IPS-NIHi7 (cell line): ENCODE results near the gene NKD2.
A peak's percentile ranks its signal among the peaks of the same experiment; 100 is the strongest.
"Not testable (repeated sequence)": the region's sequence is repeated elsewhere in the genome, so short reads cannot be mapped to it uniquely, and the experiment has no call there.

Experiments
- DNase-seq: peaks from one replicate; pipeline ENCODE4 v3.0.0; 2012; ENCODE audit warnings: mixed read lengths; ENCODE audit errors: extremely low spot score

Gene NKD2

DNA sequence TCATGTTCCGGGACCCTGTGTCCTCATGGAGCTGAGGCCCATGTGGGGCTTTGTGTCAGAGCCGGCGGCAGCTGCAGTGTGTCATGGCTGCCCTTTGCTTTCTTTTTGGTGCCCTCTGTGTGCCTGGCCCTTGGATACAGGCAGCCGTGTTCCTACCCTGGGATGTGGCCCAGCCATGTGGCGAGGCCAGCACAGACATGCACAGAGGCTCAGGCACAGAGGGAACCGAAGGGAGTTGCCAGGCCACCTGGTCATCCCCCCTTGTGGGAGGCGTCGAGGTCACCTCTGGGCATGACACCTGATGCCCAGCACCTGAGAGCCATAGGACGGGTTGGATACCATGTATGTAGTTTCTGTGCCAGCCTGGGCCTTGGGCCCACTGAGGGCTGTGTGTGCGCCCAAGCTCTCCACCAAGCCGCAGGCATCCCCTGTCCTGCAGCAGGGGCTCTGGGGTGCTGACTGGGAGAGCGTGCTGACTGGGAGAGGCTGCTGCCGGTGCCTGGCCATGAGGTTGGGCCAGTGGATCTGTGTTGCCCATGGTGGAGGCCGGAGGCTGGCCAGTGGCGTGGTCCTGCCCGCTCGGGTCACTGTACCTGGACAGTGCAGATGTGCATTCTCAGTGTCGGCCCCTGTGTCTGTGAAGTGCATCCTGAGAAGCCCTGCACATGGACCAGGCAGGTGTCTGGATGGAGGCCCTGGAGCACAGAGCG lies 4.8 kb downstream of the NKD2 start:
- no peak for DNase-seq

DNA sequence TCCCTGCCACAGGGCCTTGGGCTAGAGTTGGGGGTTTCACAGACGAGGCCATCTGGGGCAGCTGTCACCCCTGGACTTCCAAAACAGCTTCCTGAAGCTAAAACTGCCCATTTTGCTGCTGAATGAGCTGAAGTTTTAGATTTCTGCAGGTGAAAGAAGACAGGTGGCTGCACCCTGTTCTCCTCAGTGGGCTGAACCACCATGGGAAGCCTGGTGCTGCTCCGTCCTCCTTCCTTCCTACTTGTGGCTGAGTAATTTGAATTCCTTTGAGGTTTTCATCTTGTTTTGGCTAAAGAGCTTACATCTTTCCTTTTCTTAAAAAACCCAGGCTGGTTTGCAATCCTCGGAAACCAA lies 5.3 kb downstream of the NKD2 start:
- no peak for DNase-seq

DNA sequence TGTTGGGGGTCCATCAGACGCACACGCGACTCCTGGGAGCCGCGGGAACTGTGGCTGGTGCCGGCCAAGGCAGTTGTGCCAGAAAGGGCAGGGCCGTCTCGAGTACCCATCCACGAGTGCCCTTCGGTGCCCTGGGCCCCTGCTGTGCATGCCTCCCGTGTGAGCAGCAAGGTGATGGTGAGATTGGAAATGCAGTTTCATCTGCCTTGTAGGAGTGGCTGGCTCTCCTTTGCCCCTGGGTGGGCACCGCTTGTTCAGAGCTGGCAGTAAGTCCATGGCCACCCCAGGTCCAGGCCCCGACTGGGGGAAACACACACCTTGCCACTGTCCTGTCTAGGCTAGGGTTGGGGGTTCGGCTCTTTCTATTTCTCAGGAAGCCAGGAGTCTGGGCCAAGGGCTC lies 5.7 kb downstream of the NKD2 start:
- DNase-seq, result no peak

DNA sequence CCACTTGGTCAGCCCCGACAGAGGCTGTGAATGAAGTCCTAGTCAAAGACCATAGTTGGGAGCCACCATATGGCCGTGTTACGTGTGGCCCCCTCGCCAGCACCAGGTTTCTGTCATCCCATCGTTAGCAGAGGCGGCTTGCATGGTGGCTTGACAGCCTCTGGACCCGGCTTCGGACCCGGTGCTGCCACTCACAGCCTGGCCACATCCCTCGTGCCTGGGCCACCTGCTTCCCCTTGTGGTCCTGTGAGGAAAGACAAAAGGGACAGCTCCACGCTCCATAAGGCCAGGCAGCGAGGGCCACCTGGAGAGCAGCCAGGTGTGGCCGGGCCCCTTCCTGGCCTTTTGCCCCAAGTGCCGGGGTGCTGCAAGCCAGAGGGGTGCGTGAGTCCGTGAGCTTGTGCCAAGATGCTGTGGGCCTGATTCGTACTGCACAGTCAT lies 6.2 kb downstream of the NKD2 start:
- no peak for DNase-seq

DNA sequence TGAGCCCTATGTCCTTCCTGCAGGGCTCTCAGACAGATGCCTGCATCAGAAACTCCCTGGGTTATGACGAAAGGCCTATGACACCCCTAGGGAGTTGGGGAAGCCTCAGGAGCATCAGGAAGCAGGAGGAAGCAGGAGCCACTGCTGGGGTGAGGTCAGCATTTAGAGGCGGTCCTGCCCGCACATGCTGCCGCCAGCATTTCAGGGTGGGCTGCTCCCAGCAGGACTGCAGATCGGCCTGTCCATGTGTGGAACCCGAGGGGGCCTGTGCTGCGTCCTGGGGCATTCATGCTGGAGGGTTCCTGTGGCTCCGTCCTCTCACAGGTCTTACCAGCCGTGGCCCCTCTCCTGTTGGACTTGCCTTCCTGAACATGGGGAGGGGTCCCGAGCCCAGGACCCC lies 6.9 kb downstream of the NKD2 start:
- DNase-seq, result no peak

DNA sequence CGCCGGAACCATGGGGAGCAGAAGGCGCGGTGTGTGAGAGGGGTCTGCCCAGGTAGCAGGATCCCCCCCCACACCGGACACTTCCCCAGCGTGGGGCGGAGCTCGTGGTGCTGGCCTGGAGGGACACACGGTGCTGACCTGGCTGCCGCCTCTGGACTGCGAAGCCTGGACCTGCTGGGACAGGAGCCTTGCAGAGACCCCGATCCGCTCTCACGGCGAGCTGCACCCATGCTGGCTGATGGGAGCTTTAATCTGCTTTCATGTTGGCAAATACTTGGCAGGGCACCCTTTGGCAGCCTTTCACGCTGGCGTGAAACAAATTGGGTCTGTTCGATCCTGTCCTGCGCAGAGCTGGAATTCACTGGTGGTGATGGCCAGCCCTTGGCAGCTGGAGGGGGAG lies 7.4 kb downstream of the NKD2 start:
- DNase-seq, result no peak

DNA sequence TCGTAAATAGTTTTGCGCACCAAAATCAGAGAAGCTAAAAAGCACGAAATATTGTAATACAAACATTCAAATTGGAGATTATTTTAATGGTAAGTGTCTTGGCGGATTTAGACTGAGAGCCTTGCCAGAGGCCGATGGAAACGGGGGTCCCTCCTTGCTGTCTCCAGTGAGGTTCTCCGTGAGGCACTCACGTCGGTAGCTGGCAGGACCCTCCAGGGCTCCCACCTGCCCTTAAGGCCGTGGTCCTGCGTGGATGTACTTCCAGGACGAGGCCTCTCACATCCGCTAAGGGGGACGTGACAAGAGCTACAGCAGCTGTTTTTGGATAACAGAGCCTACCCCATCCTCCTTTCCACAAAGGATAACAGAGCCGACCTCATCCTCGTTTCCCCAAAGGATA lies 7.9 kb downstream of the NKD2 start:
- DNase-seq, result no peak

DNA sequence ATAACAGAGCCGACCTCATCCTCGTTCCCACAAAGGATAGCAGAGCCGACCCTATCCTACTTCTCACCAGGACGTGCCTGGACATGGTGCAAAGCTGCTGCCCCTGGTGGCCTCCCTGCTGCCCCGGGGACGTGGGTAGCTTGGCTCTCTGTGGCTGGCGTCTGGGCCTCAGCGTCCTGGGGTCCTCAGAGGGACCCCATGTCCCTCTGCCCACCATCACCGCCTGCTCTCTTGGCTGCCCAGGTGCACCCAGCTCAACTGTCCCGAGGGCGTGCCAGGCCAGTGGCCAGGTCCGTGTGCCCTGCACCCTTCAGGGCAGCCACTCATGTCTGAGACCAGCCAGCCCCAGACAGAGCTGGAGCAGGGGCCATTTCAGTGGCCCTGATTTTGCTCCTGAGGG lies 8.5 kb downstream of the NKD2 start:
- DNase-seq, result no peak

DNA sequence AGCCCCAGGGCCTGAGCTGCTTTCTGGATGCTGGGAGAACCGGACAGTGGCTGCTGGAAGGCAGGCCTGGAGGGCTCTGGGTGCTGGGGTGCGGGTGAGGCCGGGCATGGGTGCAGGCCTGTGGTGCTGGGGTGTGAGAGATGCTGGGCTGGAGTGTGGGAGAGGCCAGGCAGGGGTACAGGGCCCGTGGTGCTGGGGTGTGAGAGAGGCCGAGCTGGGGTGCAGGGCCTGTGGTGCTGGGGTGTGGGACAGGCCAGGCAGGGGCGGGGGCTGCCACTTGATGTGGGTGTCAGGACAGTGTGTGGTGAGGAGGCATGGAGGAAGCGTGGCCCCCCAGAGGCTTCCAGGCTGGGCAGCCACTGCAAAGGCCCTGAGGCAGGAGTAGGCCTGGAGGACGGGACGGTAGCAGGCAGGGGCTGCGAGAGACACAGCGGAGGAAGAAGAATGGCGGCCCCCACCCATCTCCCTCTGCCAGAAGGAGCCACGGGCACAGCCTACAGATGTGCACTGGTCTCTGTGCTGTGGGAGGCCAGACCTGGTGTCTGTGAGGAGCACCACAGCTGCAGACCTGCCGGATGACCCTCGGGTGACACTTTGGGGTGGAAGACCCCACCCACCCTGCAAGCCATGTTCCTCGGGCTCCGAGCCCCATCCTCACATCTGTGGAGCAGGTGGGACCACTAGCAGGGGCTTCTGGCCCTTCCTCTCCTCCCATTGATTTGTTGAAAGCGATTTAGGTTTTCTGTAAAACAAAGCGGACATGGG lies 9.3 kb downstream of the NKD2 start:
- no peak for DNase-seq

DNA sequence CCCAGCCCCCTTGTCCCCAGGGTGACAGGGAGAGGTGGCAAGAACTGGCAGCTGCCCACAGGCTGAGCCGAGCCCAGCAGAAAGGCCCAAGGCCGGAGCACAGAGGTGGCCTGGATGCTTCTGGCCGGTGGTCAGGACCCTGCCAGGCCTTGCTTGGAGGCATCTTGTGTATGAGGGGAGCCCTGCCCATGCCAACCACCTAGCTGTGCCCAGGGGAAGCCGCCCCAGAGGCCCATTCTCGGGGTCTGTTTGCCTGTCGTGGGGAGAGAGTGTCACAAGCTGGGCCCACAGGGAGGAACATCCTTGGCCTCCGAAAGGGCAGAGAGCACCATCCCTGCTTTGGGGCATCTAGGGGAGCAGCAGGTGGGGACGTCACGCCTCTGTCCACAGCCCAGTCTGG lies 10.0 kb downstream of the NKD2 start:
- no peak for DNase-seq

DNA sequence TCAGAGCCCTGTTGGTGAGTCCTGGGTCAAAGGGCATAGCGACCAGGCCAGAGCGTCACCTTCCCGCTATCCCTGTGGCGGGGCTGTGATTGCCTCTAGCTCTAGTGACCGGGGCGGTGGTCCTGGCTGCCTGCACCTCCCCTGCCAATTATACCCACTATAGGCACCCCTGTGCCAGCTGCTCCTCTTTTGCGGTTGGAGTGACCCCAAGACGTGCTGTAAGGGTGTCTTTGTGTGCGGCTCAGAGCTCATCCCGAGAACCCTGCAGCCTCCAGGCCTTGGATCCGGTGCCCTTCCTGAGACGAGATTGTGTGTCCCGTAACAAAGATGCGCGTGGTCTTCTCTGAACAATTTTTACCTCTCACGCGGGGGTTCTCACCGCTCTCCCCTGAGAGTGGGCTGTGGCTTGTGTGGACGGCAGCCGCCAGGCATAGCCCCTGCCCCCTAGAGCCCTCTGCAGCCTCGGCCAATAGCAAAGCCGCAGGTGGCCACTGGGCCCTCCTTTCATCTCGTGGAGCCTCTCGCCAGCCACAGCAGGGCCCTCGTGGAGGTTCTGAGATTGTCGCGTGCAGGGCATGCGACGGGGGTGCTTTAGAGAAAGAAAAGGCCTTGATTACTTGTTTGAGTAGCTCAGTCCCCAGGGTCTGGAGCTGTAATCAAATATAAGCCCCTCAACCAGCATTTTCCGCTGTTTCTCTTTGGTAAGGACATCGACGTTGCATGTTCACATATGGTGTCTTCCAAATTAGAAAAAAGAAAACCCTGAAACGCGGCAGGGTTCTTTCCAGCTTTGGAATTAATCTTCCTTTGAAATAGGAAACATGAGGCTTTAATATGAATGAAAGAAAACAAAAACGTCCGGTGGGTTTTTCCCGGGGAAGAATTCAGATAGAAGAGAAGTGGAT lies 10.7 kb downstream of the NKD2 start:
- no peak for DNase-seq

DNA sequence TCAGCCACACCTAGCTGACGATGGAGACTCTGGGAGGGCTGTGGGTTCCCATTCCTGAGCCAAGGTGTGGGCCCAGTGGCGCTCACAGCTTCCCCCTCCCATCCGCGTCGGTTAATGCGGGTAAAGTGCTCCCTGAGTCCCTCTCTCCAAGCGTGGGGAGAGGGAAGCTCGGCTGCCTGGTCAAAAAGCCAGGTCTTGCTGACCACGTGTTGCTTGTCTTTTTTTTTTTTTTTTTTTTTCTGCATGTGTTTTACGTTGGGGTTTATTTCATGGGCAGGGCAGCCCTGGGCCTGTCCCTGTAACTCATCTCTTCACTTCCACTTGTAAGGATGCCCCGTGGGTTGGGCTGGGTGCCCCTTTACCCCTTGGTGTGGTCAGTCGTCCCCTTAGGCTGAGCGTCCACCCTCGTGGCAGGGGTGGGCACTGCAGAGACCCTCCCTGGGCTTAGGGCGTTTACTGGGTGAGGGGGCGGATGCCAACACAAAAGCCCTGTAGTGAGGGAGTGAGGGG lies 11.9 kb downstream of the NKD2 start:
- no peak for DNase-seq

DNA sequence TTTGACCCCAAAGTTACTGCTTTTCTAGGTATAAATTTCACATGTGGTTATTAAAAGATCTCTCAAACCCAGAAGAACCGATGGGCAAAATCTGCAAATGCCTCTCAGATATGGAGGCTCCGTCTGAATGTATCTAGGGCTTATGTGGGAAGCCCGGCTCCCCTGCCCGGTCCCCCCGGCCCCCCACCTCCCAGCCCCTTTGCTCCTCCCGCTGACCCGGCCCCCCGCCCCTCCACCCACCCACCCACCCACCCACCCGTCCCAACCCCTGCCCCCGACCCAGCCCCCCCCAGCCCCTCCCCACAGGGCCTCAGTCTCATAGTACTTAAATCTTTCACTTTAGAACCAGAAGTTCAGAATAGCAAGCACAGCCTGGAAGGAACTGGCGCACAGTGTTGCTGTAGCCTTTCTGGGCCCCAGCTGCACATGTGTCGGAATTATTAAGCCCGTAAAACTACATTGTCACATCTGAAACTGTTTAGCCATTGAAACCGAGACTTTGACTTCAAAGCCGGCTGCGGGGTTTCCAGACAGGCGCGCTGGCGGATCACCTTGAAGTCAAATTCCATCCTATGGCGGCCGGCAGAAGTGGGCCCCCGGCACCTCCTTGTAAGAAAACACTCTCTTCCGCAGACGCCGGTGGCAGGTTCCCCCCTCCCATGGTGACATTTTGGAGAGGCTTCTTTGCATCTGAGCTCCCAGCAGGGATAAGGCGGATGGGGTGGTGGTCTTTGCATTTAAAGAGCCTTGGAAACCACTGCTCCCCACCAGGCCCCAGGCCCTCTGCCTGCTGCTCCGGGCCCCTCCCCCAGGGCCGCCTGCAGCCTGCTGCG lies 12.8 kb downstream of the NKD2 start:
- DNase-seq, result peak; percentile 69

DNA sequence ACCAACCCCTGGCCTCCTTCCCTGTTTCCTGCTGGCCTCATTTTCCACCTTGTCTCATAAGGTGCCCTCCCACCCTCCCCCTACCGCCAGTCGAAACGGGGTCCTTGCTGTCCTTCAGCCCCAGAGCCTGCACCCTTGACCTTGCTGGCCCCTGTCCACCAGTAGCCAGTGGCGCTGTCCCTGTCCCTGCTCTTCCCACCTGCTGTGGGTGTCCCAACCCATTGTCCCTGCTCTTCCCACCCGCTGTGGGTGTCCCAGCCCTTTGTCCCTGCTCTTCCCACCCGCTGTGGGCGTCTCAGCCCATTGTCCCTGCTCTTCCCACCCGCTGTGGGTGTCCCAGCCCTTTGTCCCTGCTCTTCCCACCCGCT lies 13.4 kb downstream of the NKD2 start:
- DNase-seq, result not testable (repeated sequence)

DNA sequence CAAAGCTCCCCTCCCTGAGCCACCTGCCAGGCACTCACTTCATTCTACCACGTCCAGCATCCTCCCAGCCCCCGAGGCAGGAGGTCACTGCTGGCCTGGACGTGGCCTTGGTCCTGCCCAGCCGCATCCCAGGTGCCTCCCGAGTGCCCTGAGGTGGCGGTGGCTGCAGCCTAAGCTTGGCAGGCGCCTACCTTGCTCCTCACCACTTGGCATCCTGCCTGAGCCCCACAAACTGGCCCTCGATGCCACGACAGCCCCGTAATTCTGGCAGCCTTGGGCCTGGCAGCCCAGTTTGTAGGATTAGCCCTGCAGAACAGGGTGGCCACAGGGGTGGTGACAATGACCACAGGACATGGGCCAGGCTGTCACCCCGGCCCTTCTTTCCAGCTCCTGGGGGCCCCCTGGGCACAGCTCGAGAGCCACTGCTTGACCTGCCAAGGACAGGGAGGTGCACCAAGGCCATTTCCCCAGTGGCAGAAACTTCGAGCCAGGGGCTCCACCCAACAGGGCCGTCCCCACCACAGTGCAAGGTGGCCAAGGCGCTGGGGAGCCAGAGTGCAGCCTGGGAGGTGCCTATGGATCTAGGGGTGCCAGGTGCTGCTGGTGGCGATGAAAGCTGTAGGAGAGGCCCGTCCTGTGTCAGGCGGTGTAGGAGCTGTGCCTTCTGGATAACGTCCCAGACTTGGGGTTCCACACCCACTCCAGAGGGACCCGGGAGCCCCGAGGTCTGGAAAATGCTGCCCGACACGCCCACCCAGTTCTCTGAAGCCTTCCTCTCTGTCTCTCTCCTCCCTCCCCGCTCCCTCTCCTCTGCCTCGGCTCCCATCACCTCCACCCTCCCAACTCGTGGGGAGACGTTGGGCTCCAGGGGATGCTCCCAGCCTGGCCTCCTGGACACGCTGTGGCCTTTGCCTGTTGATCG lies 18.4 kb downstream of the NKD2 start:
- no peak for DNase-seq

DNA sequence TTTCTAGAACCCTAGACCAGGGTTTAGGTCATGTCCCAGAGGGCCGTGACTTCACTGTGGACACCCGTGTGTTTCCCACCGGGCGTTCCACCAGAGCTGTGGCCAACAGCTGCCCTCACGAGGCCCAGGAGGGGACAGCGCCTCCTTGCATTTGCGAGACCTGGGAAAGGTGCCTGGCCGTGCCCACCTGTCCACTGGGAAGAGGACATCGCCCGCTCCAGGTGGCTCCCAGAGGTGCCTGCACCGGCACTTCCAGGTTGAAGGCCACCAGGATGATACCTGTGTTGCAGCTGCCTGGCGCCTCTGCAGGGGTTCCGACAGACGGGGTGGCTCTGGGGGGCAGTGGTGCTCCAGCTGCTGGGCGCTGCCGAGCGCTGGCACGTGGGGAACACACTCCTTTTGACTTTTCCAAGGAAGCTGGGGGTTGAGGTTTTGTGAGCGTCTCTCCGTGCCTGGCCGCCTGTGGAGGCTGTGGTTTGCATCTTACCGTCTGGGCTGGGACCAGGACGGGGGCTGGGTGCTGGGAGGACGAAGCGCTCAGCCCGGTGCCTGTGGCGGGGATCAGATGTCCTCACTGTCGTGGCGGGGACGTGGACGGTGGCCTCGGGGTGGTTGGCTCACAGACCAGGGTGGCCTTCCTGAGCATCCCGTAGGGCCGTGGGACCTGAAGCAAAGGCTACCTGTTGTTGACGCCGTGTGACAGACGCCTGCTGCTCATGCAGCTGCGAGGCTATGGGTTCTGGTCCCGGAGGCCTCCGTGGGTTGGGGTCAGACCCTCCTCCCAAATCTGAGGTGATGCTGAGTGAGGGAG lies 19.2 kb downstream of the NKD2 start:
- no peak for DNase-seq

DNA sequence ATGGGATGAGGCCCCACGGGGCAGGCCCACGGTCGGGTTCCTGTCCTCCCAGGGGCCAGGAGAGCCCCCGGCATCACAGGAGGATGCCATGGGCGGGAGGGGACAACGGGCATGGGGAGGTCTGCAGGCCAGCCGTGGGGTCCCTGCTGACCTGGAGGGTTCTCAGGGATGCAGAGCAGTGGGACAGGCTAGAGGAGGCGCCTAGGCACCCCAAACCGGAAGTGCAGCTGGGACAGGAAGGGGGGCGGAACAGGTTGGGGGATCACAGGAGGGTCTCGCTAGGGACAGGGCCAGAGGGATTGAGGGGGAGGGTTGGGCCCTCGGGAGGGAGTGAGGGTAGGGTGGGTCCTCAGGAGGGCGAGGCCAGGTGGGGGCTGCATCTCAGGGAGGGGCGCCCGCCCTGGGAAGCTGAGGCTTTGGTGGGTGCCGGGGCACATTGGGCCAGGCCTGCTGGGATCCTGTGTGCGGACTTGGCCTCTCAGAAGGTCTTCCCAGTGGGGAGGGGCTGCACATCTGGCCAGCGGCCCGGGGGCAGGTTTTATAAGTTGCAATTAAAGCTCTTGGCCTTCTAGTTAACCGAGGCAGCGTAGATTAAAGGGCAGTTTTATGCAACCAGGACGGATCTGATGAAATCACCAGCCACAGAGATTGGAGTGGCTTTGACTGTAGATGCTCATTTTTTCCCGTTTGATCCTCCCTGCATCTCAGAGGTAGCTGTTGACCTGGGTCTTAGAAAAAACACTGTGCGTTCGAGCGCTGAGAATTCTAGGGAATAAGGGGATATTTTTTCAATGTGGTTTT lies 20.1 kb downstream of the NKD2 start:
- DNase-seq, result no peak

DNA sequence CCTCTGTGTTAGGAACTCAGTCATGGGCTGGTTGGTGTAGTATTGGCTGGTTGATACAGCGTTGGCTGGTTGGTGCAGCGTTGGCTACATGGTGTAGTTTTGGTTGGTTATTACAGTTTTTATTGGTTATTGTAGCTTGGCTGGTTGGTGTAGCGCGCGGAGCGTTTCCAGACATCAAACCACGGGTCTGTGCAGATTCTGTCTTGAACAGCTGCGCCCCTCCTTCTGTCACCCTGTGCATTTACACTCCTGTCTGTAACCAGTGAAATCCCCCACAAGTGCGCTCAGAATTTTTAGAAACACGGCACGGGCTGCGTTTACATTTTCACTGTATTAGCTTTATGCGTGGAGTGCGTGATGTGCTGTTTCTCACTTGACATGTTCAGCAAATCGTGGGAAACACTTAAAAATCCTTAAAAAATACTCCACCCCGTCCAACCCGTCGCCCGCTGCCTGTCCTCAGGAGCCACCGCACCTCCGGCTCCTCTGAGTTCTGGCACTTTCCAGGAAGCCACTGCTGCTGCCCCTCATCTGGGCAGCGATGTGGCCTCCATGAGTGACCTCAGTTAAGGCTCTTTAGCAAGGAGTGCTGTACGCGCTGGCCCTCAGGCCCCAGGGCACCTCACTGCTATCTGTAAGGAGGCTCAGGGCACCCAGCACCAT lies 20.8 kb downstream of the NKD2 start:
- DNase-seq, result no peak
